ENCODE measurements around the gene KLHL40. TPM values are rescaled to one million over a fixed set of nuclear protein-coding genes. Genes with fewer than 3 reads are reported as not detected.

The KLHL40 gene
- total and polyA plus RNA-seq, 2 donors (not counting 1 experiment from before 2014, with no cell fraction given): not detected

DNA sequence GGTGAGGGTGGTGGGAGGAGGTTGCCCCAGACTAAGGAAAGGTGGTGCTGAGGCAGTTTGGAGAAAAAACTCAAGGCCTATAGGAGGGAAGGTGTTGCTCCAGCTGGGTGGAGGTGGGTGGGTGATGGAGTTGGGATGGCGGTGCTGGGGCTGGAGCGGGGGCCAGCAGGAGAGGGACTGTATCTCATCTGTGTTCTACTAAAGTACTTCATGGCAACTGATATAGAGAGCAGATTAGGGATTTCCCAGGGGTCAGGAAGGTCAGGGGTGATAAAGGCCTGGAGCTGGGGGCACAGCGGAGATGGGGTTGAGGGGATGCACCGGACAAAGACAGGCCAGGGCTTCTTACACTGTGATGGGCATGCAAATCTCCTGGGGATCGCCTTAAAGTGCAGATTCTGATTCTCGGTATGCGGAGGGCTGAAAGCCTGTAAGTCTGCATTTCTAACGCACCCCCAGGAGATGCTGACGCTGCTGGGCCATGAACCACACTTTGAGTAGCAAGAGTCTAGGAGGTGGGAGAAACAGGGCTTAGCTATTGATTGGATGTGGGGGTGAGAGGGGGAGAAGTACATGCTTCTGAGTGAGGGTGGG lies 4.2 kb downstream of the KLHL40 start:
- TF ChIP-seq EZH2 (IDR thresholded peaks at IDR 0.05; ENCODE audit: low read length, missing control alignments): no peak
- TF ChIP-seq, protein P1, sequence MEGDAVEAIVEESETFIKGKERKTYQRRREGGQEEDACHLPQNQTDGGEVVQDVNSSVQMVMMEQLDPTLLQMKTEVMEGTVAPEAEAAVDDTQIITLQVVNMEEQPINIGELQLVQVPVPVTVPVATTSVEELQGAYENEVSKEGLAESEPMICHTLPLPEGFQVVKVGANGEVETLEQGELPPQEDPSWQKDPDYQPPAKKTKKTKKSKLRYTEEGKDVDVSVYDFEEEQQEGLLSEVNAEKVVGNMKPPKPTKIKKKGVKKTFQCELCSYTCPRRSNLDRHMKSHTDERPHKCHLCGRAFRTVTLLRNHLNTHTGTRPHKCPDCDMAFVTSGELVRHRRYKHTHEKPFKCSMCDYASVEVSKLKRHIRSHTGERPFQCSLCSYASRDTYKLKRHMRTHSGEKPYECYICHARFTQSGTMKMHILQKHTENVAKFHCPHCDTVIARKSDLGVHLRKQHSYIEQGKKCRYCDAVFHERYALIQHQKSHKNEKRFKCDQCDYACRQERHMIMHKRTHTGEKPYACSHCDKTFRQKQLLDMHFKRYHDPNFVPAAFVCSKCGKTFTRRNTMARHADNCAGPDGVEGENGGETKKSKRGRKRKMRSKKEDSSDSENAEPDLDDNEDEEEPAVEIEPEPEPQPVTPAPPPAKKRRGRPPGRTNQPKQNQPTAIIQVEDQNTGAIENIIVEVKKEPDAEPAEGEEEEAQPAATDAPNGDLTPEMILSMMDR (conservative IDR thresholded peaks at IDR 0.05 in 1 of 2, IDR thresholded peaks at IDR 0.05 in 1 of 2; ENCODE audit: low read depth in 1 of 2, low read length in 2 of 2): no peak
- H3K27me3 ChIP-seq (ENCODE audit: control insufficient read depth, insufficient read depth, low read length): peaks cover 22% of the 10 kb centered on the region
- no peak for DNase-seq (ENCODE audit: low read depth in 2 of 2)

DNA sequence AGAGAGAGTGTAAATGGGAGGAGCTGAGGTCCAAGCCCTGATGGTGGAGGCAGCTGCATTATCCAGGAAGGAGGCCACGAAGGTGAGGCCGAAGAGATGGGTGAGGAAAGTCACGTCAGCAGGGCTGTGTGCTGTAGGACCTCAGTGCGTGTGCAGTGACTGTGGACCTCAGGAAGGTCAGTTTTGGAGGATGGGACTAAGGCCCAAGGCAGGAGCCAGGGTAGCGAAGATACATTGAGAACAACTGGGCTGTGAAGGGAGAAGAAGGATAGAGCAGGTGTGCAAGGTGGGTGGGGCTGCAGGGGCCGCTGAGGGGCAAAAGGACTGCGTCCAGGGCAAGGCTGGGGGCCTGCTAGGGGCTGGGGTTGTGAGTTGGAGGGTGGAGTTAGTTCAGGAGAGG lies 4.9 kb downstream of the KLHL40 start:
- H3K4me3 ChIP-seq (replicated peaks in 1 of 4; ENCODE audit: control extremely low read depth in 1 of 4, insufficient read depth in 1 of 4, low read depth in 3 of 4, low read length in 4 of 4): no peak overlapping the region
- peaks cover 2% of the 10 kb centered on the region for H3K4me1 ChIP-seq (ENCODE audit: control insufficient read depth, extremely low read depth, insufficient read depth, low read length)
- no peaks in the 10 kb centered on the region for H4K20me1 ChIP-seq (ENCODE audit: control insufficient read depth, extremely low read depth, insufficient read depth, low read length)
- no peak overlapping the region for H3K4me2 ChIP-seq (ENCODE audit: extremely low read depth, insufficient read depth, low read length)
- no peak overlapping the region for H3K9ac ChIP-seq (ENCODE audit: insufficient read depth, low read length)
- H3K27me3 ChIP-seq (ENCODE audit: control insufficient read depth, insufficient read depth, low read length): peaks cover 24% of the 10 kb centered on the region
- H3K27ac ChIP-seq (ENCODE audit: insufficient read depth, low read length): no peak overlapping the region
- no peaks in the 10 kb centered on the region for H3K36me3 ChIP-seq (ENCODE audit: control insufficient read depth, insufficient read depth, low read length)
- H2AFZ ChIP-seq (ENCODE audit: low read length): no peak overlapping the region
- TF ChIP-seq, protein P1 (conservative IDR thresholded peaks at IDR 0.05 in 1 of 2, IDR thresholded peaks at IDR 0.05 in 1 of 2; ENCODE audit: low read depth in 1 of 2, low read length in 2 of 2): no peak
- TF ChIP-seq EZH2 (IDR thresholded peaks at IDR 0.05; ENCODE audit: low read length, missing control alignments): no peak
- H3K79me2 ChIP-seq (ENCODE audit: control insufficient read depth, insufficient read depth, low read length): no peaks in the 10 kb centered on the region
- H3K9me3 ChIP-seq (ENCODE audit: control insufficient read depth, insufficient read depth, low read depth, low read length): no peaks in the 10 kb centered on the region
- no peak for DNase-seq (ENCODE audit: low read depth in 2 of 2)

More for the DNA sequence above, 4.2 kb downstream of the KLHL40 start:
- peaks cover 6% of the 10 kb centered on the region for H3K4me1 ChIP-seq (ENCODE audit: control insufficient read depth, extremely low read depth, insufficient read depth, low read length)
- H3K36me3 ChIP-seq (ENCODE audit: control insufficient read depth, insufficient read depth, low read length): no peaks in the 10 kb centered on the region
- no peak overlapping the region for H3K4me2 ChIP-seq (ENCODE audit: extremely low read depth, insufficient read depth, low read length)
- no peak overlapping the region for H3K27ac ChIP-seq (ENCODE audit: insufficient read depth, low read length)
- H4K20me1 ChIP-seq (ENCODE audit: control insufficient read depth, extremely low read depth, insufficient read depth, low read length): no peaks in the 10 kb centered on the region
- no peak overlapping the region for H3K9ac ChIP-seq (ENCODE audit: insufficient read depth, low read length)
- no peak overlapping the region for H2AFZ ChIP-seq (ENCODE audit: low read length)
- H3K9me3 ChIP-seq (ENCODE audit: control insufficient read depth, insufficient read depth, low read depth, low read length): no peaks in the 10 kb centered on the region
- no peak overlapping the region for H3K4me3 ChIP-seq (replicated peaks in 1 of 4; ENCODE audit: control extremely low read depth in 1 of 4, insufficient read depth in 1 of 4, low read depth in 3 of 4, low read length in 4 of 4)
- no peaks in the 10 kb centered on the region for H3K79me2 ChIP-seq (ENCODE audit: control insufficient read depth, insufficient read depth, low read length)

DNA sequence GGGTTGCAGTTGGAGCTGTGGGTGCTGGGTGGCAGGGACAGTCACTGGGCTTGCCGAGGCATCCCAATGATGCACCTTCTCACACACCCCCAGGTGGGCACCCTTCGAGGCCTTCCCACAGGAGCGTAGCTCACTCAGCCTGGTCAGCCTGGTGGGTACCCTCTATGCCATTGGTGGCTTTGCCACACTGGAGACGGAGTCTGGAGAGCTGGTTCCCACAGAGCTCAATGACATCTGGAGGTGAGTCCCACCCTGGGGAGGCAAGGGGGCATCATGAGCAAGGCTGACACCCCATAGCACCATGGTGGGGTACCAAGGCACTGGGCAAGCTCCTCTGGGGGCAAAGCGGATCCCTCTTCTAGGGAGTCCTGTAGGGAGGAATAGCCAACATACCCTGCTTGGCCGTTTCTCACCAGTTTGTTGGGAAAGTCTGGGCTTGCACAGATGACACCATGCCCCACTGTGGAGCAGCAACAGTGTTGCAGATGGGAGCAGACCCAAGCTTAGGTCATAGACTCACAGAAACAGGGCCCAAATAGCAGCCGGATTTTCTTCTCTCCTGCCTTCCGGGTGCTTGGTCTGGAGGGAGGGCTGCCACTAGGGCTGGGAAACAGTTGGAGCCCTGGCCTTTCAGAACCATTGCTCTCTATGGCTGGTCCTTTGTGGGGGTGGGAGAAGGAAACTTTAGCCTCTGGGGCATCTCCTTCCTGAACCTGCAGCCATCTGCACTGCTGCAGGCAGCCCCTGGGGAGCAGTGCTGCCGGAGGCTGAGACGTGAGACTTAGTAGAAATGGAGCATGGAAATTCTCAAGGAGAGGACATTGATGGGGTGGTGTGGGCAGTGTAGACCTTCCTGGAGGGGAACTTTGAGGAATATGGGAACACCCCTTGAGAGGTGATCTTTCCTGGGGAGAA lies 5.7 kb downstream of the KLHL40 start:
- peaks cover 23% of the 10 kb centered on the region for H3K27me3 ChIP-seq (ENCODE audit: control insufficient read depth, insufficient read depth, low read length)
- no peaks in the 10 kb centered on the region for H3K9me3 ChIP-seq (ENCODE audit: control insufficient read depth, insufficient read depth, low read depth, low read length)
- H3K4me2 ChIP-seq (ENCODE audit: extremely low read depth, insufficient read depth, low read length): no peak overlapping the region
- H3K4me1 ChIP-seq (ENCODE audit: control insufficient read depth, extremely low read depth, insufficient read depth, low read length): no peaks in the 10 kb centered on the region
- no peak for DNase-seq (ENCODE audit: low read depth in 2 of 2)
- H3K27ac ChIP-seq (ENCODE audit: insufficient read depth, low read length): no peak overlapping the region
- H2AFZ ChIP-seq (ENCODE audit: low read length): no peak overlapping the region
- no peaks in the 10 kb centered on the region for H3K79me2 ChIP-seq (ENCODE audit: control insufficient read depth, insufficient read depth, low read length)
- no peaks in the 10 kb centered on the region for H3K36me3 ChIP-seq (ENCODE audit: control insufficient read depth, insufficient read depth, low read length)
- no peak overlapping the region for H3K9ac ChIP-seq (ENCODE audit: insufficient read depth, low read length)
- no peak for TF ChIP-seq EZH2 (IDR thresholded peaks at IDR 0.05; ENCODE audit: low read length, missing control alignments)
- TF ChIP-seq, protein P1 (conservative IDR thresholded peaks at IDR 0.05 in 1 of 2, IDR thresholded peaks at IDR 0.05 in 1 of 2; ENCODE audit: low read depth in 1 of 2, low read length in 2 of 2): no peak
- H3K4me3 ChIP-seq (replicated peaks in 1 of 4; ENCODE audit: control extremely low read depth in 1 of 4, insufficient read depth in 1 of 4, low read depth in 3 of 4, low read length in 4 of 4): no peak overlapping the region
- H4K20me1 ChIP-seq (ENCODE audit: control insufficient read depth, extremely low read depth, insufficient read depth, low read length): no peaks in the 10 kb centered on the region

Data from fibroblast of lung (primary cell).